GM19351 (cell line): ENCODE results near the gene PCDHGB1.
"Not testable (repeated sequence)": the region's sequence is repeated elsewhere in the genome, so short reads cannot be mapped to it uniquely, and the experiment has no call there.

ENCODE experiments used
- ATAC-seq: cut with Tn5 transposase; IDR thresholded peaks from one replicate; pipeline ENCODE4 v1.9.1; 2021; ENCODE audit warnings: mild to moderate bottlenecking, moderate library complexity; ENCODE audit not compliant: unreplicated experiment

The PCDHGB1 gene

GRCh38 chr5:141349917-141350619 is at the start of gene PCDHGB1:
Gene PCDHGB1, plus strand, starts transcription at chr5:141350099. Its CDS starts 162 bp downstream, at chr5:141350261.
- ATAC-seq = peak; percentile 73

- no peak for ATAC-seq
Observed at GRCh38 chr5:141303756-141304155, 46.1 kb upstream of the PCDHGB1 start, which contains the start of gene SLC25A2. Gene SLC25A2, minus strand, starts transcription at chr5:141304049. Its CDS starts 184 bp downstream, at chr5:141303865.

DNA sequence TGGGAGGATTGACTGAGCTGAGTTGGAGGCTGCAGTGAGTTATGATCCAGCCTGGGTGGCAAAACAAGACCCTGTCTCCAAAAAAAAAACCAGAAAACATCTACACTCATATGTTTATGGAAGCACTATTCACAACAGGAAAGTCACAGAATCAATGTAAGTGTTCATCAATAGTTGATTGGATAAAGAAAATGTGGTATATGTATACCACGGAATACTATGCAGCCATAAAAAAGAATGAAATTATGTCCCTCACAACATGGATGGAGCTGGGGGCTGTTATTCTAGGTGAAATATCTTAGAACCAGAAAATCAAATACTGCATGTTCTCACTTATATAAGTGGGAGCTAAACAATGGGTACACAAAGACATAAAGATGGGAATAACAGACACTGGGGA is 43.3 kb upstream of the PCDHGB1 start:
- no peak for ATAC-seq

DNA sequence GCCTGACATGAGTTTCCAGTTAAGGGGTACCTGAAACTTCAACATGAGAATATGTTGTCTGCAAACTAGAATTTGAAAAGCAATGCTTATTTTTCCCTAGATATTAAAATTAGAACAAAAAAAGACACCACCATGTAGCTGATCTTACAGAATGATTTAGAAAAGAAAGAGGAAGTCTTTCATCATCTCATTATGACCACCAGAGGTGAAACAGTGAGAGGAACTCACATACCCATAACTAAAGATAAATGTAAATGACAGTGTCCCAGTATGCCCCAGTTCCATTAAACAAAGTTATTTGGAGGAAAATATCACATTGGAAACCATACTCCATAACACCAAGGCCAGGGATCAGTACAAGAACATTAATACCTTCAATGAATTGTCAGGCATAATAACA is 36.2 kb upstream of the PCDHGB1 start:
- ATAC-seq = no peak

DNA sequence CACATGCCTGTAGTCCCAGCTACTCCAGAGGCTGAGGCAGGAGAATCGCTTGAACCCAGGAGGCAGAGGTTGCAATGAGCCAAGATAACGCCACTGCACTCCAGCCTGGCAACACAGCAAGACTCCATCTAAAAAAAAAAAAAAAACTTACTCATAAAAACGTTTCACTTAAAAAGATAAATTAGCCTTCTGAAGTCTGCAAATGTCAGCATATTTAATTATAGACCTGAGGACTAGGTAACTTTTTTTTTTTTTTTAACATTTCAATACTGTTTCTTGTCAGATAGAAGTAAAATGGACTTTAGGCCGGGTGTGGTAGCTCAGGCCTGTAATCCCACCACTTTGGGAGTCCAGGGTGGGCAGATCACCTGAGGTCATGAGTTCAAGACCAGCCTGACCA is 32.9 kb upstream of the PCDHGB1 start:
- ATAC-seq = not testable (repeated sequence)

GRCh38 chr5:141319202-141319601 is 30.7 kb upstream of the PCDHGB1 start:
- ATAC-seq = no peak

DNA sequence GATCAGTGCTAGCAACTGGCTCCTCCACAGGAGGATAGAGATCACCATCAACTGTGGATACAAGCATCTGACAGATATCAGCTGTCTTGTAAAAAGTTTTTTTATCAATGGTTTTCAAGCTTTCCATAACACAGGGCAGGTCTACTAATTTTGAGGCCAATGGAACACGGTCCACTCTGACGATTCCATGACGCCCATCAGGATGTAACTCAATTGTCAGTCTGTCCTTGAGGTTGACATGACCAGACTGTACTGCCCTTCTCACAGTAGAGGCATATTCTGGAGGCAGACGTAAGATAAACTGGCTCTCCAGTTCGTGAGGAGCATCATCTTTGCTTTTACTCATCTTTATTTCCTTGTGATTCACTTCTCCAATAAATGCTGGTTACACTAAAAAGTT is 30.2 kb upstream of the PCDHGB1 start:
- no peak for ATAC-seq

DNA sequence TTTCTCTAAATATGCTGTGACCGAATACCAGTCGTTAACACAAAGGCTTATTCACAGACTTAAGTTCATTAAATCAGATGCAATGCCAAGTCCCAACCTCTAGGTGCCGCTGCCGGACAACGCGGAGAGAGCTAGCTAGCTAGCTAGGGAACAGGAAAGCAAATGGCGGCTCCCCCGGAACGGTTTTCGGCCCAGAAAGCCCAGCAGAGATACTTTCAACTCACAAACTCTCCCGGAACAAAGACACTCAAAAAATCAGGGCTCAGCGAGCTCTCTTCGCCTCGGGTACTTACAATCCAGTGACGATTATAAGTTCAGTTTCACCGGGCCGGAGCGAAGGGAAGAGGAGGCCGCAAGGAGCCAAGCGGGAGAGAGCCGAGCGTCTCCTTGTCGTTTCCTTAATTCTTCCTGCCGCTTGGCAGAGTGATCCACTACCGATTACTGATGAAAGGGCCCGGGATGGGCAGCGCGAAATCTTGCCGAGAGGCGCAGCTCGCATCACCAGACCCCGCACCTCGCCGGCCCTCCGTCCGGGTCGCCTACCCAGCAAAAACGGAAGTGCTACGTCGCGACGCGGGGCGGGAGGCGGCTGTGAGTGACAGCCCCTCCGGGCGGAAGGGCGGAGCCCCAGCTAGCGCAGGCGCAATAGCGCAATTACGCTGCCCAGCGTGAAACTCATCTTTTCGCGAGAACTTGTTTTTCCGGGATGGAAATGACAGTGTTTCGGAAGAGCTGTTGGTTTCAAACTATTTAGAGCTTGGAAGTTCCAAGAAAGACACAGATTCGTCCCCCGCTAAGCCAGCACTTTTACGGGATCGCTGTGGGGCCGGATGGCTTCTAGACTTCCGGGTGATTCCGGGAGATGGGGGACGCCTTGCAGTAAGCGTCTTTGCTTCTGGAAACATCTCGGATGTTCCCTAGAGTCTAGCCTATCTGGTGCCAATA is 29.4 kb upstream of the PCDHGB1 start, which contains the start of gene TAF7:
TAF7 (minus strand) TSS at position 560 of the 945 bp plus-strand sequence. CDS start 740 bp downstream, outside the sequence.
- peak; percentile 89 for ATAC-seq

DNA sequence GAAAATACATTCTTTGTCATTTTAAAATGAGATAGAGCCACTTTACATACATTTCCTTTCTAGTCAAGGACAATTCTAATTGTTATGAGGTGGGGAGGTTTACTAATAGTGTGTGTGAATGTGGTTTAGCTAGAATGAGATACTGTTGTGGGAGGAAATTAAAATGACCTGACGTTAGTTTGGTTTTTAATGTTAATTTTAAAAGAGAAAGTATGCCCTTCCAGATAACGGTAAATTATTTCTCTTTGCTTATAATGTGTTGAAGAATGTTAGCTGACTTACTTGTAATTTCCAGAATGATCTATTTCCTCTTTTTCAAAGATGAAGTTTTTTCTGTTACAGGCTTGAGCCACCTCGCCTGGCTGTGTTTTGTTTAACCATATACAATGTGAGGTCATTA is 27.6 kb upstream of the PCDHGB1 start:
- ATAC-seq = no peak

DNA sequence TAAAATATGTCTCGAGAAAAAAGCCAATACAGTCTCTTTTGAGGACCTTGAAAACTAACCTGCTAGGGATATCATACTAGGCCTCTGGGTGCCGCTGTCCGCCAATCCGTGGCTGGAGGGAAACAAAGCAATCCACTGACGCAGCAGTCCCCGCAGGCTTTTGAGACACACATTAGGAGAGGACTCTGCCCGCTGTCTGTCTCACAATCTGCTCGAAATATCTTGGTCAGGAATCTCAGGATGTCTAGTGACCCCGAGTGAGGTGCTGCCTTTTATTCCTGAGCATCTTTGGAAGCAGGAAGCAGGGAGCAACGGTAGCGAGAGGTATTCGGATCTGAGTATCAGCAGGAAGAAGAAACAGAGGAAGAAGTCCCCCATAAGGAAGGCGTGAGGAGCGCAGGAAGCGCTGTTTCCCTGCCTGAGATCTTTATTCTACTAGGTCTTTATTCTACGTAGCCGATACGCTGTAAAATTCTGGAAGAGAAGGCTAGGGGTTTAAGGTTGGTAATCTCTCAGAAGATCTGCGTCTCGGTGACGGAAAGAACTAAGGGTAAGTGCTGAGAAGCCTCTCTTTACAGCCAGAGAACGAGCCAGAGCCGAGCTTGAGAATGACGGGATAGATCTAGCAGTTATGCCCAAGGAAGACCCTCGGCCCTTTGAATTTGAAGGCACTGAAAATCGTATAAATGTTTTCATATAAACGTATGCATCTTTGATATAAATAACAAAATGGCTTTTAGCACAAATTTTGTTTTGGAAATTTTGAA is 23.6 kb upstream of the PCDHGB1 start:
- ATAC-seq = peak; percentile 73

- ATAC-seq = no peak
Observed at GRCh38 chr5:141328231-141328630, 21.7 kb upstream of the PCDHGB1 start.

DNA sequence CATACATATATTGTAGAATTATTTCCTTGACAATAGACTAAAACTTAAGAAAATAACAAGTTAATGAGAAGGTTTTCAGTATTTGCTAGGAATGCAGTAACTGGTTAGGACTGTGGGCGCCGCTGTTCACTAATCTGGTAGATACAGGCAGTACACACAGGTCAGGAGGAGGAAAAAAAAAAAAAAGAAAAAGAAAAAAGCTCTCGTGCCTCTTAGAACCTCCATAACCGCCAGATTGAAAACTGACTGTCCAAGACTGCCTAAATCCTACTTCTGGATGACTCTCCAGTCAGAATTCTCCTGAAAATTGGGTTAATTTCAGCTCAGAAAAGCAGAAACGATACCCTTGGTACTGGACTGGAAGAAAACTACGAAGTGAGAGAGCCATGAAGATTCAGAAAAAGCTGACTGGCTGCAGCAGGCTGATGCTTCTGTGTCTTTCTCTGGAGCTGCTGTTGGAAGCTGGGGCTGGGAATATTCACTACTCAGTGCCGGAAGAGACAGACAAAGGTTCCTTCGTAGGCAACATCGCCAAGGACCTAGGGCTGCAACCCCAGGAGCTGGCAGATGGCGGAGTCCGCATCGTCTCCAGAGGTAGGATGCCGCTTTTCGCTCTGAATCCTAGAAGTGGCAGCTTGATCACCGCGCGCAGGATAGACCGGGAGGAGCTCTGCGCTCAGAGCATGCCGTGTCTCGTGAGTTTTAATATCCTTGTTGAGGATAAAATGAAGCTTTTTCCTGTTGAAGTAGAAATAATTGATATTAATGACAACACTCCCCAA is 19.4 kb upstream of the PCDHGB1 start, which contains the start of gene PCDHGA1:
PCDHGA1 (plus strand) TSS at position 216 of the 782 bp plus-strand sequence.
- ATAC-seq = peak; percentile 68

DNA sequence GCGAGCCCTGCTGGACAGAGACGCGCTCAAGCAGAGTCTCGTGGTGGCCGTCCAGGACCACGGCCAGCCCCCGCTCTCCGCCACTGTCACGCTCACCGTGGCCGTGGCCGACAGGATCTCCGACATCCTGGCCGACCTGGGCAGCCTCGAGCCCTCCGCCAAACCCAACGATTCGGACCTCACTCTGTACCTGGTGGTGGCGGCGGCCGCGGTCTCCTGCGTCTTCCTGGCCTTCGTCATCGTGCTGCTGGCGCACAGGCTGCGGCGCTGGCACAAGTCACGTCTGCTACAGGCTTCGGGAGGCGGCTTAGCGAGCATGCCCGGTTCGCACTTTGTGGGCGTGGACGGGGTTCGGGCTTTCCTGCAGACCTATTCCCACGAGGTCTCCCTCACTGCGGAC is 17.3 kb upstream of the PCDHGB1 start:
- ATAC-seq = not testable (repeated sequence)

DNA sequence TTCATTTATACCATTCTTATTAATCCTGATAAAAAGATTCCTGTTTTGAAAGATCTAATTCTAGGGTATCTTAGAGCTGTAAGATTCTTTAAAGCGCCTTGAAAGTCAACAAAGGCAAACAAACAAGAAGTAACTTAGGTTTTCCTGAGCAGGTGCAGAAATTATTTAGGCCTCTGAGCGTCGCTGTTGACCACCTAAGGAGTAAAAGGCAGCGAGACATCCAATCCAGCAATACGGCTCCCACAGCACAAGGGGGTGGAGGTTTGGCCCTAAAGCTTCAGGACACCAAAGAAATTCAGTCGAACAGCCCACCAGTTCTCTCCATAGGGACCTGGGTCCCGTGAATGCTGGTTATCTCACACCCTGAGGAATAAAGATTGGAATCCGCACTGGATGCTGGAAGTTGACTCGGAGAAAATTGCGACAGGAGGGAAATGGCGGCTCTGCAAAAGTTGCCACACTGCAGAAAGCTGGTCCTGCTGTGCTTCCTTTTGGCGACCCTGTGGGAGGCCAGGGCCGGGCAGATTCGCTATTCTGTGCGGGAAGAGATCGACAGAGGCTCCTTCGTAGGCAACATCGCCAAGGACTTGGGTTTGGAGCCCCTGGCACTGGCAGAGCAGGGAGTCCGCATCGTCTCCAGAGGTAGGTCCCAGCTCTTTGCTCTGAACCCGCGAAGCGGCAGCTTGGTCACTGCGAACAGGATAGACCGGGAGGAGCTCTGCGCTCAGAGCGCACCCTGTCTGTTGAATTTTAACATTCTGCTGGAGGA is 11.2 kb upstream of the PCDHGB1 start, which contains the start of gene PCDHGA2:
PCDHGA2 (plus strand) TSS at position 223 of the 769 bp plus-strand sequence.
- no peak for ATAC-seq

- not testable (repeated sequence) for ATAC-seq
Observed at GRCh38 chr5:141340781-141341354, 9.0 kb upstream of the PCDHGB1 start.

DNA sequence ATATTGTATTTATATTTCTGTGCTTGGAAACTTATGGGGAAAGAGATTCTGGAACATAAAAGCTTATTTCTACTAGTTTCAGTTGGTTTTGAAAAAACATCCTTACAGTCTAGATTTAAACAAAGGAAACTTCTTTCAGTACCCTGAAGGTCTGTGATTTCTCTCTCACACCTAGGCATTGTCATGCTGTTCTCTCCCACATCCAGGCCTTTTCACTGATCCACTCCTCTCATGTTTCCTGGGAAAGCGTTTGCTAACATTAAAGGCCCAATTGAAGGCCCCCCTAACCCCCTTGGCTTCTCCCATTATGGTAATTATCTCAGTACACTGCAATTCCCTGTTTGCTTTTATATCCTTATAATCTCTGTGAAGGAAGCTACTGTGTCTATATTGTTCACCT is 7.1 kb upstream of the PCDHGB1 start:
- ATAC-seq = no peak

DNA sequence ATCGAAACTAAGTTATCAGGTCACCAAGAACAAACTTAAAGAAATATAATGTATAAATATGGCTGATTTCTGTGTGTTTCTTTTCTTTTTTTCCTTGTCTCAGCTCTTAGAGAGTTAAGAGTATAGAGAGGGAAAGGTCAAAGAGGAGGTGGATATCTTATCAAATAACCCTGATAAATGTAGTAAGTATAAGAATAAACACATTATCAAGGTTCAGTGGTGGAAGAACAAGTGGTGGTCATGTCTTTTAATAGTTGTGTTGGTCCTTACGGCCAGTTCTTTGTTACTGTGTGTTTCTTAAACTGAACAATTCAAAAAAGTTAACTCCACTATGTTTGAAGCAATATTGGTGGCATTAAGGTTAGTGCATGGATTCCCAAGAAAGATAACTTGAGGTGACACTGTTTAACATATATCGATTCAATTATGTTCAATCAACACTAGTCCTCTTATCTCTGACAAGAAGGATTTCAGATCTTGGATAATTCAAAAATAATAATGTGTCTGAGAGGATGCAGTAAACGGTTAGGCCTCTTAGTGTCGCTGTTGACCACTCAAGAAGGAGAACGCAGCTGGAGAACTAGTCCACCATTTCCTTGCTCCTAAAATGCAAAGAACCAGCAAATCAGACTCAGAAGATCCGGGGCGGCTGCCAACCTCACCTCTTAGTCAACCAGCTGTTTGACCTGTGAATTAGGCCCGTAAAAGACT is 6.5 kb upstream of the PCDHGB1 start, which contains the start of gene PCDHGA3:
PCDHGA3 (plus strand) TSS at position 588 of the 711 bp plus-strand sequence. CDS start 205 bp downstream, outside the sequence.
- no peak for ATAC-seq

- no peak for ATAC-seq
Observed at GRCh38 chr5:141343953-141344463, 5.9 kb upstream of the PCDHGB1 start.
